Measurements from ENCODE around the gene SEPHS1.
A peak's percentile ranks its signal among the peaks of the same experiment; 100 is the strongest.
"Not testable (repeated sequence)": the region's sequence is repeated elsewhere in the genome, so short reads cannot be mapped to it uniquely, and the experiment has no call there.

The SEPHS1 gene

DNA sequence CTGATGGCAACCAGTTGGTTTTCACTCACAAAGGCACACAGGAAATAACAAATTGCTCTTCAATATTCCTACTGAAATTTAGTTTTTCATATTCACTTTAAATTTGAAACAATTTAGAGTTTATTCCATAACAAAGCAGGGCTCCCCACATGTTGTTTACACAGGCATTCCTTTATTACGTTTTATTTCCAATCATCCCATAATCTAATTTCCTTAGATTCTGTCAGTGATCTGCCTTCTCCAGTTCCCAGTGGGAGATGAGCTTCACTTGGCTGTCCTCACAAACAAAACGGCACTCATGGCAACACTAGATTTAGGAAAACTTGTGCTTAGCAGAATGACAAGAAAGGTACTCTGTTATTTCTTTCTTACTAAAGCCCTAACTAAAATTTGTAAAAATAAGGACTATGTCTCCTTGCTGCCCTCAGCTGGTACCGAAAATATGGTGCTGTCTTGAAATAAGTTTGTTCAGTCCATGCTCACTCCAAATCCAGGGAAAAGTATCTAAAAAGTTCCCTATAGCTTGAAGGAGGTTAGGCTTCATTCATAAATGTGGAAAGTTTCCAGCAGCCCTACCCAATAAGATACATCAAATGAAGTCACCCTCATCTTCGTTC, 71.2 kb downstream of the SEPHS1 start:
- no peak for DNase-seq

DNA sequence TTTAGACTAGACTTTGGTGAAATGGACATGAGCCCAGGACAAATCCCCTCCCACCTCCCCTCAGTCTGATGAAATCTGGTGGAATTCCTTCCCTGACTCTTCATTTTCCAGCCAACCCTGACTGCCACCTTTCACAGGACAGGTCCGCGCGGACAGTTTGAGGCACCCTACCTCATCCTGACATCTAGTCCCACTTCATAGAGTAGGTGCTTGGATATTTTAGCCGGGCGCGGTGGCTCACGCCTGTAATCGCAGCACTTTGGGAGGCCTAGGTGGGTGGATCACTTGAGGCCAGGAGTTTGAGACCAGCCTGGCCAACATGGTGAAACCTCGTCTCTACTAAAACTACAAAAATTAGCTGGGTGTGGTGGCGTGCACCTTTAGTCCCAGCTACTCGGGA, 71.9 kb downstream of the SEPHS1 start:
- not testable (repeated sequence) for DNase-seq

DNA sequence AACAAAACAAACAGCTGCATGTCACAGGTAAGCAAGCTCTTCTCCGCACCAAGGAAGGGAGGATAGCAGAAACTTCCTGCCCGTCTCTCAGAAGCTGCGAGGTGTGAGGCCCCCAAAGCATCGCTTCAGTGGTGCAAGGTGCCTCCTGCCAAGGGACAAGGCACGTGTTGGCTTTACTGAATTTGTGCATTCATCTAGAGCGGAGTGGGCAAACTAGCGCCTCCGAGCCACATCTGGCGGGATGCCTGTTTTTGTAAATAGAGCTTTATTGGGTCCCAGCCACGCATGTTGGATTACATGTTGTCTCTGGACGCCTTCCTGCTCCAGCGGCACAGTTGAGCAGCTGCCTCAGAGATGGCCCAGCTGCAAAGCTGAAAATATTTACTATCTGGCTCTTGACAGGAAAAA, 75.9 kb downstream of the SEPHS1 start:
- no peak for DNase-seq

DNA sequence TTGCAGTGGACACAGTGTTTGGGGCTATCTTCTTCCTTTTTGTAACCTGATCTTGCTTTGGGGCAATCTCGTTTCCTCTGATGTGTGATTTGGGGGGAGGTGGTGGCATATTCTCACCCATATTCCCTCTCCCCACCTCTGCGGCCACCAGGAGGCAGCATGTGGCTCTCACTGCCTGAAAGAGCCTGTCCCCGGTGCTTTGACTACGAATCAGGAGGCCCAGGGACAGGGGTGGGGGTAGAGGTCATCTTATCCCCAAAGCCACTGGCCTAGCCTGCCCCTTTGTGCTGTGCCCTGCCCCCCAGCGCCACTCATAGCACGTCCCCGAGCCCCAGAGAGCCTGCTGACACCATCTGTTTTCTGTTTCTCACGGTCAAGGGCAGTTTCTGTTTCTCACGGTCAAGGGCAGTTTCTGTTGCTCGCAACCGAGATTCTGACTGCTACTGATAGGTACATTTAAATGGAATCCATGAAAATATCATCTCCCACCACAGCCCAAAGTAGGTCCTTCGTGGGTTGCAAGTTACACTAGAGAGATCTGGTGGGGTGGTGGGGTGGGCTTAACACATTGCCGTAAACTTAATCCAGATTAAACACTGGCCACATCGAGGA, 76.4 kb downstream of the SEPHS1 start:
- DNase-seq = peak; percentile 39

DNA sequence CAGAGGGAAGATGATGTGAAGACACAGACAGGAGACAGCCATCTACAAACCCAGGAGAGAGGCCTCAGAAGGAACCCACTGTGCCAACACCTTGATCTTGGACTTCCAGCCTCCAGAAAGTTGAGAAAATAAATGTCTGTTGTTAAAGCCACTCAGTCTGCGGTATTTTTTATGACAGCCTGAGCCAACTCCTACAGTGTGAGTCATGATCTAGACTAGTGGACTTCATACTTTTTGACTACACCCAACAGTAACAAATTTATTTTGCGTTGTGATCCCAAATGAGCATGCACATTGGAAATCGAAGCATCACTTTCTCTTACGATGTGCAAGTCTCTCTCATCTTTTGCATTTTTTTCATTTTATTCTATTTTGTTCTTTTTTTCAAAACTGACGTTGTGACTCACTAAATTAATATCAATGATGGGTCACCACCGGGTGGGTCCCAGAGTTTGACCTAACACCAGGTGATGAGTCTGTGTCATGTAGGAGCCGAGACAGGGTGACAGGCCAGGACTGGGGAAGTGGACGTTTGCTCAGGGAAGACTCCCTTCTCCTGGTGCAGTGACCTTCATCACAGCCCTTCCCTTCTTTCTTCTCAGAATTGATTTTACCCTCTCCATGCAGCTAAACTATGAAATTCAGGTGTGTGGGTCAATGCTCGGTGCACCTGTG, 77.1 kb downstream of the SEPHS1 start:
- DNase-seq = no peak

DNA sequence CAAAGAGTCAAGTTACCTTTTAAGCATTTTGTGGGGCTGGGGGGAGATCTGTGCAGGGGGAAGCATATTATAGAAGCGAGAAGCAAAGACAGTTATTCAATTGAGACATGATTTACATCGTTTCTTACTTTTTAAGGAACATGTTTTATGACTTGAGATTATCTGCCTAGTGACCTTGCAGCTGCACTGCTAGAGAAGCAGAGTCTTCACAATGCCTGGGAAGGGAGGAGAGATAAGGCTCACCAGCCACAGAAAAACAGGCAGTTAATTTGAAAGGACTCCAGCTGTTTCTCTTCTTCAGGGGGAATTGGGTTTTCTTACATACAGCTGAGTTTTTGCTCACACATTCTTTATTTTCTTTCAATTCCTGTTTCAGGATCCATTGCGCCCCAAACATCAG, 79.3 kb downstream of the SEPHS1 start:
- DNase-seq = no peak

DNA sequence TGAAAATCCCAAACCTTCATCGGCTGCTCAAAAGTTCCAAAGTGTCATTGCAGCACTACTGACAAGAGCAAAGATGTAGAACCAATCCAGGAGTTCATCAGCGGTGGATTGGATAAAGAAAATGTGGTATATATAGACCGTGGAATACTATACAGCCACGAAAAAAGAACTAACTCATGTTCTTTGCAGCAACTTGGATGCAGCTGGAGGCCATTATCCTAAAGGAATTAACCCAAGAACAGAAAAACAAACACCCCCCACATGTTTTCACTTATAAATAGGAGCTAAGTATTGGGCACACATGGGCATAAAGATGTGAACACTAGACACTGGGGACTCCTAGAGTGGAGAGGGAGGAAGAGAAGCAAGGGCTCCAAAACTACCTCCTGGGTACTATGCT, 79.8 kb downstream of the SEPHS1 start:
- DNase-seq = no peak

Data from effector CD4-positive, alpha-beta T cell (primary cell).